Measurements from ENCODE around the gene ABCA5.

DNA sequence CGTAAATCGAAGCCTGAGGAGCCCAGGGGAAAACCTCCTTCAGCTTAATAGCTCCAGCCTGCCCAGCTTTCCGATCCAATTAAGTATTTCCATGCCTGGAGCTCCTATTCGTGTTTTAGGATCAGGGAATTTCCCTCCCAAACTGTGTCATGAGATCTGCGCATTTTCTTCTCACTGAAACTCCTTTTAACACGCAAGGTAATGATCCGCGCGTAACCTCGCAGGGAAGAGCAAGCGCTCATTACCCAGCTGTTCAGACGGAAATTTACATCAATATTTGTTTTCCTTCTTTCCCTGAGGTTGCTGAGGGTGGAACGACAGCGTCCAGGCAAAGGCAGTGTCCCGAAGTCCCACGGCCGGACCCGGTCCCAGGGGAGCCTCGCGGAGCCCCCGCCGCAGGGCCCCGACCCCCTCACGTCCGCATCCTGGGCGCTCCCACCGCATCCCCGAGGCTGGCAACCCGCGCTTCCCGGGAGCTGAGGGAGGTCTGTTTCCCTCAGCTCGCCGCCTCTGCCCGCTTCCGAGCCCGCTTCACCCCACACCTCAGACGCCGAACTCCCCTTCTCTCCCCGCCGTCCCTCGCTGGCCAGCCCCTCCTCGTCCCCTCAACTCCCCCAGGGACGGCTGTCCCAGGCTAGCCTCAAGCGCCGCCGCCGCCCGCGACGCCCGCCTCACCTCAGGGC is 415 bp downstream of the ABCA5 start:
- TF ChIP-seq CTCF (optimal IDR thresholded peaks at IDR 0.05 in 1 of 3, IDR thresholded peaks at IDR 0.05 in 1 of 3, conservative IDR thresholded peaks at IDR 0.05 in 1 of 3; ENCODE audit: extremely low read depth in 1 of 3, insufficient read depth in 2 of 3, low read length in 3 of 3) (no peak), EZH2 (IDR thresholded peaks at IDR 0.05; ENCODE audit: low read length) (no peak)

All from keratinocyte (primary cell).